GM12891 (cell line): ENCODE data around the gene ABCA1.

Experiments used
- PAX5 ChIP-seq: IDR thresholded peaks from 2 replicates; pipeline ENCODE4 v1.6.1; 2011; ENCODE audit warnings: low read length, moderate library complexity, mild to moderate bottlenecking; ENCODE audit not compliant: insufficient read depth, severe bottlenecking
- POLR2A ChIP-seq: IDR thresholded peaks from 2 replicates; pipeline ENCODE4 v1.6.1; 2011; ENCODE audit warnings: low read depth, low read length, control low read depth
- POLR2AphosphoS5 ChIP-seq: IDR thresholded peaks from 2 replicates; pipeline ENCODE4 v1.6.1; 2011; ENCODE audit warnings: low read depth, low read length, control low read depth
- SPI1 ChIP-seq: IDR thresholded peaks from 2 replicates; pipeline ENCODE4 v1.6.1; 2011; ENCODE audit warnings: low read depth, low read length, control low read depth
- TAF1 ChIP-seq: IDR thresholded peaks from 2 replicates; pipeline ENCODE4 v1.6.1; 2011; ENCODE audit warnings: low read depth, low read length, control low read depth

GRCh38 chr9:104838958-104839357, 89.0 kb downstream of the ABCA1 start:
- no peak for TF ChIP-seq POLR2A
- TF ChIP-seq TAF1 = no peak
- no peak for TF ChIP-seq POLR2AphosphoS5
- no peak for TF ChIP-seq SPI1
- no peak for TF ChIP-seq PAX5
